Liver (tissue), 9 donors: Measurements from ENCODE around the gene PARM1. TPM values are rescaled to one million over a fixed set of nuclear protein-coding genes. Genes with fewer than 3 reads are reported as not detected.

ENCODE experiments used
- DNase-seq: peaks from one replicate; pipeline ENCODE4 v3.0.0-alpha.2; 2017; ENCODE audit warnings: low spot score
- H3K27ac ChIP-seq, 2 donors: one replicate each; pipeline ENCODE4 v1.7.0; 2013; ENCODE audit warnings: inconsistent platforms in 2 of 2, low read length in 2 of 2, control low read depth in 1 of 2, low read depth in 1 of 2, mild to moderate bottlenecking in 1 of 2
- H3K27me3 ChIP-seq, 4 donors: one replicate each; pipeline versions ENCODE4 v1.6.1 to v1.7.0; 2013; ENCODE audit warnings: low read length in 3 of 4, inconsistent platforms in 1 of 4, mild to moderate bottlenecking in 1 of 4, moderate library complexity in 1 of 4; ENCODE audit not compliant: control insufficient read depth in 4 of 4, insufficient read depth in 4 of 4
- H3K36me3 ChIP-seq, 4 donors: one replicate each; pipeline versions ENCODE4 v1.6.1 to v1.7.0; 2013; ENCODE audit warnings: low read length in 3 of 4, mild to moderate bottlenecking in 3 of 4, low read depth in 1 of 4, moderate library complexity in 1 of 4; ENCODE audit not compliant: control insufficient read depth in 4 of 4, insufficient read depth in 3 of 4
- H3K4me1 ChIP-seq, 4 donors: one replicate each; pipeline versions ENCODE4 v1.6.1 to v1.7.0; 2013; ENCODE audit warnings: low read length in 3 of 4, mild to moderate bottlenecking in 3 of 4, moderate library complexity in 1 of 4; ENCODE audit not compliant: control insufficient read depth in 4 of 4, insufficient read depth in 4 of 4
- H3K4me3 ChIP-seq, 3 donors: one replicate each; pipeline versions ENCODE4 v1.6.1 to v1.7.0; 2013; ENCODE audit warnings: low read length in 3 of 3, control low read depth in 1 of 3, low read depth in 1 of 3, mild to moderate bottlenecking in 1 of 3
- H3K9ac ChIP-seq, 2 donors: one replicate each; pipeline ENCODE4 v1.7.0; 2013; ENCODE audit warnings: low read length in 2 of 2, mild to moderate bottlenecking in 2 of 2, moderate library complexity in 2 of 2, control low read depth in 1 of 2, low read depth in 1 of 2
- H3K9me3 ChIP-seq, 4 donors: one replicate each; pipeline versions ENCODE4 v1.6.1 to v1.7.0; 2013; ENCODE audit warnings: low read length in 3 of 4; ENCODE audit not compliant: control insufficient read depth in 4 of 4
- CTCF ChIP-seq: fragments of 150-350 bp; IDR thresholded peaks from 2 replicates; pipeline ENCODE4 v1.5.1; 2017; ENCODE audit warnings: improper control_type of control experiment, low read depth, low read length; ENCODE audit not compliant: missing input control
- EGR1 ChIP-seq, 2 donors: IDR thresholded peaks; 2 replicates each; pipeline ENCODE4 v1.6.1; 2016 to 2018; ENCODE audit warnings: antibody characterized with exemption in 2 of 2, low read depth in 2 of 2
- FOXA1 ChIP-seq: IDR thresholded peaks from 2 replicates; pipeline ENCODE4 v1.6.1; 2016; ENCODE audit warnings: antibody characterized with exemption
- FOXA2 ChIP-seq: IDR thresholded peaks from 2 replicates; pipeline ENCODE4 v1.6.1; 2016; ENCODE audit warnings: antibody characterized with exemption
- GABPA ChIP-seq, 2 donors: IDR thresholded peaks in 1 of 2; conservative IDR thresholded peaks in 1 of 2; 2 replicates each; pipeline ENCODE4 v1.6.1; 2016; ENCODE audit warnings: antibody characterized with exemption in 2 of 2, mild to moderate bottlenecking in 1 of 2, moderate library complexity in 1 of 2
- HNF4A ChIP-seq, 2 donors: conservative IDR thresholded peaks; 2 replicates each; pipeline ENCODE4 v1.6.1; 2016; ENCODE audit warnings: antibody characterized with exemption in 2 of 2, mild to moderate bottlenecking in 2 of 2
- HNF4G ChIP-seq: IDR thresholded peaks from 2 replicates; pipeline ENCODE4 v1.6.1; 2016; ENCODE audit warnings: antibody characterized with exemption
- JUND ChIP-seq, 2 donors: IDR thresholded peaks; 2 replicates each; pipeline ENCODE4 v1.6.1; 2016; ENCODE audit warnings: antibody characterized with exemption in 2 of 2
- MAX ChIP-seq: IDR thresholded peaks from 2 replicates; pipeline ENCODE4 v1.6.1; 2016; ENCODE audit warnings: antibody characterized with exemption
- NR2F2 ChIP-seq: IDR thresholded peaks from 2 replicates; pipeline ENCODE4 v1.6.1; 2016; ENCODE audit warnings: antibody characterized with exemption
- RAD21 ChIP-seq, 2 donors: IDR thresholded peaks; 2 replicates each; pipeline ENCODE4 v1.6.1; 2016; ENCODE audit warnings: antibody characterized with exemption in 2 of 2, mild to moderate bottlenecking in 2 of 2
- REST ChIP-seq: IDR thresholded peaks from 2 replicates; pipeline ENCODE4 v1.6.1; 2016; ENCODE audit warnings: antibody characterized with exemption, mild to moderate bottlenecking
- RXRA ChIP-seq, 2 donors: IDR thresholded peaks; 2 replicates each; pipeline ENCODE4 v1.6.1; 2017 to 2018; ENCODE audit warnings: antibody characterized with exemption in 2 of 2, mild to moderate bottlenecking in 1 of 2
- SP1 ChIP-seq: IDR thresholded peaks from 2 replicates; pipeline ENCODE4 v1.6.1; 2018; ENCODE audit warnings: antibody characterized with exemption, mild to moderate bottlenecking
- YY1 ChIP-seq: IDR thresholded peaks from 2 replicates; pipeline ENCODE4 v1.6.1; 2016; ENCODE audit warnings: antibody characterized with exemption, mild to moderate bottlenecking
- WGBS: extraction: QIAGEN DNeasy Blood & Tissue Kit; methylation state at CpG from one replicate; pipeline ENCODE4 v1.1.7; 2013; 5-methylcytosine and 5-hydroxymethylcytosine counted together
- polyA plus RNA-seq, 2 donors: library from polyadenylated mRNA; stranded (reverse) in 1 of 2; unstranded in 1 of 2; fragments of 200-250 nt in 1 of 2; fragments of >200 nt in 1 of 2; fragmentation: Nextera tagmentation in 1 of 2; extraction: Ambion mirVana in 1 of 2; gene quantifications; one replicate each; pipeline versions ENCODE4 v1.2.1 to v1.2.3, GENCODE V29; 2013 to 2015
- total RNA-seq, 2 donors: library from RNA; depleted of rRNA; stranded (reverse); fragments of >200 nt; gene quantifications; one replicate each; pipeline ENCODE4 v1.2.3, GENCODE V29; 2014
- TF ChIP-seq, protein P1 (sequence below): IDR thresholded peaks from 2 replicates; pipeline ENCODE4 v1.6.1; 2016; ENCODE audit warnings: antibody characterized with exemption
- donor health status: healthy.
- donor health status: healthy.
- donor health status: healthy.
- donor health status: healthy.
- donor health status: healthy.

PARM1 gene
- total and polyA plus RNA-seq, 4 donors: 0.42 to 2.2 (median 0.74) TPM

GRCh38 chr4:74950882-74951281, 18.0 kb downstream of the PARM1 start:
- 86% methylated on average over 5 of the region's 5 CpGs for WGBS
- TF ChIP-seq CTCF (no peak), FOXA2 (no peak), HNF4A (conservative IDR thresholded peaks at IDR 0.05) (no peak), MAX (no peak), YY1 (no peak), RXRA (IDR thresholded peaks at IDR 0.05) (no peak), HNF4G (no peak), RAD21 (IDR thresholded peaks at IDR 0.05) (no peak), FOXA1 (no peak)
- TF ChIP-seq, protein P1, sequence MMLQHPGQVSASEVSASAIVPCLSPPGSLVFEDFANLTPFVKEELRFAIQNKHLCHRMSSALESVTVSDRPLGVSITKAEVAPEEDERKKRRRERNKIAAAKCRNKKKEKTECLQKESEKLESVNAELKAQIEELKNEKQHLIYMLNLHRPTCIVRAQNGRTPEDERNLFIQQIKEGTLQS: no peak

GRCh38 chr4:74953647-74954046, 20.7 kb downstream of the PARM1 start:
- TF ChIP-seq RAD21 (IDR thresholded peaks at IDR 0.05): no peak
- no peak for TF ChIP-seq RXRA (IDR thresholded peaks at IDR 0.05)
- TF ChIP-seq HNF4A (conservative IDR thresholded peaks at IDR 0.05): no peak
- TF ChIP-seq EGR1 (IDR thresholded peaks at IDR 0.05; ENCODE audit: low read depth in 2 of 2): no peak
- TF ChIP-seq SP1: no peak
- TF ChIP-seq MAX: no peak
- no peak for TF ChIP-seq REST
- TF ChIP-seq NR2F2: no peak
- TF ChIP-seq FOXA1: no peak
- TF ChIP-seq, protein P1: no peak
- TF ChIP-seq FOXA2: no peak
- TF ChIP-seq HNF4G: no peak
- no peak for TF ChIP-seq JUND (IDR thresholded peaks at IDR 0.05)
- TF ChIP-seq GABPA (IDR thresholded peaks at IDR 0.05 in 1 of 2, conservative IDR thresholded peaks at IDR 0.05 in 1 of 2): no peak
- no peaks in the 10 kb centered on the region for H3K4me1 ChIP-seq
- no peak for DNase-seq
- peaks cover 0 to 3% (median 0%) of the 10 kb centered on the region in 4 donors for H3K27me3 ChIP-seq
- 87% methylated on average over 4 of the region's 4 CpGs for WGBS
- H3K4me3 ChIP-seq: no peak overlapping the region
- H3K9me3 ChIP-seq: no peaks in the 10 kb centered on the region
- no peak overlapping the region for H3K27ac ChIP-seq
- no peak overlapping the region for H3K9ac ChIP-seq
- H3K36me3 ChIP-seq: no peaks in the 10 kb centered on the region

More at GRCh38 chr4:74950882-74951281, 18.0 kb downstream of the PARM1 start:
- DNase-seq: no peak
- Histone ChIP-seq H3K27ac (no peak overlapping the region), H3K4me1 (no peaks in the 10 kb centered on the region), H3K27me3 (peaks cover 0 to 2% (median 0%) of the 10 kb centered on the region in 4 donors), H3K9ac (no peak overlapping the region), H3K36me3 (no peaks in the 10 kb centered on the region), H3K4me3 (no peak overlapping the region), H3K9me3 (no peaks in the 10 kb centered on the region)
